Erythroblast (primary cell): Measurements from ENCODE around the gene MAP3K21.

Experiments
- GATA1 ChIP-seq: IDR thresholded peaks from 2 replicates; pipeline ENCODE4 v1.6.1; 2011; ENCODE audit warnings: low read depth, mild to moderate bottlenecking, control low read depth, low read length, moderate library complexity
- POLR2A ChIP-seq: IDR thresholded peaks from 2 replicates; pipeline ENCODE4 v1.6.1; 2011; ENCODE audit warnings: mild to moderate bottlenecking, low read length

- TF ChIP-seq POLR2A: no peak
- TF ChIP-seq GATA1: no peak
These were observed 7.5 kb upstream of the MAP3K21 start for GRCh38 chr1:233320023-233320422.
